Keratinocyte (primary cell): ENCODE data around the gene BABAM2. TPM values are rescaled to one million over a fixed set of nuclear protein-coding genes. Genes with fewer than 3 reads are reported as not detected.

Source experiments
- DNase-seq: peaks from one replicate; pipeline ENCODE4 v3.0.0-alpha.2; 2011; ENCODE audit warnings: low read depth, missing footprints, low spot score
- FAIRE-seq: peaks from 2 replicates; lab custom pipeline; 2011; peaks lifted over from hg19 to GRCh38; lab: Jason Lieb, UNC
- H2AFZ ChIP-seq: 2 replicates; pipeline ENCODE4 v1.6.0; 2012; ENCODE audit warnings: low read length, control low read depth, inconsistent platforms; ENCODE audit not compliant: control insufficient read depth
- H3K27ac ChIP-seq: 2 replicates; pipeline ENCODE4 v1.5.1; 2011; ENCODE audit warnings: low read length; ENCODE audit not compliant: control insufficient read depth, insufficient read depth
- H3K27me3 ChIP-seq: 3 replicates; pipeline ENCODE4 v1.6.0; 2011; ENCODE audit warnings: low read length; ENCODE audit not compliant: control insufficient read depth, insufficient read depth; ENCODE audit errors: extremely low read depth
- H3K36me3 ChIP-seq, 2 experiments: 2 replicates in 1 of 2; 3 replicates in 1 of 2; pipeline ENCODE4 v1.5.1; 2011; ENCODE audit warnings: low read length in 2 of 2, mild to moderate bottlenecking in 1 of 2; ENCODE audit not compliant: control insufficient read depth in 2 of 2, insufficient read depth in 2 of 2; ENCODE audit errors: extremely low read depth in 1 of 2
- H3K4me1 ChIP-seq: 3 replicates; pipeline ENCODE4 v1.5.1; 2011; ENCODE audit warnings: low read length; ENCODE audit not compliant: control insufficient read depth, insufficient read depth; ENCODE audit errors: extremely low read depth
- H3K4me2 ChIP-seq: 3 replicates; pipeline ENCODE4 v1.6.0; 2011; ENCODE audit warnings: low read depth, low read length; ENCODE audit not compliant: control insufficient read depth, insufficient read depth; ENCODE audit errors: extremely low read depth
- H3K4me3 ChIP-seq, 3 experiments: fragments of 200-600 bp in 1 of 3; sonication (generic) in 1 of 3; 2 replicates in 2 of 3; 3 replicates in 1 of 3; pipeline ENCODE4 v1.5.1; 2011 to 2016; ENCODE audit warnings: low read length in 3 of 3, mild to moderate bottlenecking in 3 of 3, control low read depth in 2 of 3, inconsistent platforms in 1 of 3, low read depth in 1 of 3, mixed read lengths in 1 of 3, mixed run types in 1 of 3, moderate library complexity in 1 of 3; ENCODE audit not compliant: control insufficient read depth in 2 of 3, insufficient read depth in 2 of 3; ENCODE audit errors: extremely low read depth in 1 of 3
- H3K79me2 ChIP-seq: 2 replicates; pipeline ENCODE4 v1.6.0; 2012; ENCODE audit warnings: low read length; ENCODE audit not compliant: control insufficient read depth, insufficient read depth
- H3K9ac ChIP-seq: 3 replicates; pipeline ENCODE4 v1.6.0; 2011; ENCODE audit warnings: low read length; ENCODE audit not compliant: control insufficient read depth, insufficient read depth; ENCODE audit errors: extremely low read depth
- H3K9me1 ChIP-seq: 3 replicates; pipeline ENCODE4 v1.6.0; 2011; ENCODE audit warnings: low read length; ENCODE audit not compliant: control insufficient read depth, insufficient read depth; ENCODE audit errors: extremely low read depth
- H3K9me3 ChIP-seq: 2 replicates; pipeline ENCODE4 v1.5.1; 2012; ENCODE audit warnings: low read depth, low read length; ENCODE audit not compliant: control insufficient read depth
- H4K20me1 ChIP-seq: 3 replicates; pipeline ENCODE4 v1.6.0; 2011; ENCODE audit warnings: low read length; ENCODE audit not compliant: control insufficient read depth, insufficient read depth; ENCODE audit errors: extremely low read depth
- EZH2 ChIP-seq: IDR thresholded peaks from one replicate; pipeline ENCODE4 v1.6.1; 2012; ENCODE audit warnings: inconsistent platforms, mild to moderate bottlenecking, low read length, moderate library complexity
- dilution Hi-C: fragments of 300-500 bp; cut with MboI; formaldehyde crosslinking; loops from one replicate; pipeline ENCODE4 v1.7.0; 2020; ENCODE audit warnings: low sequenced_read_pairs; ENCODE audit not compliant: extremely low pct_ligation_motif_present
- polyA plus RNA-seq, 5 experiments: library from polyadenylated mRNA; depleted of rRNA in 3 of 5; stranded (reverse) in 3 of 5; stranded (forward) in 1 of 5; unstranded in 1 of 5; fragments of >200 nt; gene quantifications; 1 replicate in 1 of 5; 2 replicates in 3 of 5; 3 replicates in 1 of 5; pipeline versions ENCODE4 v1.2.1 to v1.2.3, GENCODE V29; 2011 to 2012; ENCODE audit warnings: missing spikeins in 2 of 5, low read depth in 1 of 5, low replicate concordance in 1 of 5
- TF ChIP-seq, protein P1 (sequence below), 3 experiments: IDR thresholded peaks in 1 of 3; conservative IDR thresholded peaks in 1 of 3; optimal IDR thresholded peaks in 1 of 3; 2 replicates in 2 of 3; 3 replicates in 1 of 3; pipeline versions ENCODE3 to v1.5.1; 2011; ENCODE audit warnings: low read length in 3 of 3, mild to moderate bottlenecking in 3 of 3, moderate library complexity in 2 of 3, control low read depth in 1 of 3, inconsistent platforms in 1 of 3; ENCODE audit not compliant: insufficient read depth in 2 of 3; ENCODE audit errors: extremely low read depth in 1 of 3

Gene BABAM2
- polyA plus RNA-seq, 1 donor (not counting 4 experiments of a cell fraction or from before 2014, with no cell fraction given), result 29.8 TPM

DNA sequence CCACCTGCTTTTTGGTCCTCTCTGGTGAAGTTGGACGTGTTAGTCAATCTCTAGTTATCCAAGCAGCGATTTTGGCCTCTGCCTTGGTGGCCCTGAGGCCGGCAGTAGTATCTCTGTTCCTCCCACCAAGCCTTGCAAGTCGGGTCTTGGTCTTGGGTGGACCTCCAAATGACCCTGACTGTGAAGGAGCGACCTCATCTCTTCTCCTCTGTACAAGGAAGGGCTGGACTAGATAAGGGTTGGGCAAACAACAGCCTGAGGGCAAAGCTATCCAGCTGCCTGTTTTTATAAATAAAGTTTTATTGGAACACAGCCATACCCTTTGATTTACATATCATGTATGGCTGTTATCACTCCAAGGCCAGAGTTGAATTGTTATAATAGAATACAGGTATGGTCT lies 427.5 kb downstream of the BABAM2 start:
- dilution Hi-C loops, result no loop called here
- no peaks in the 10 kb centered on the region for H3K4me1 ChIP-seq
- no peak for DNase-seq

DNA sequence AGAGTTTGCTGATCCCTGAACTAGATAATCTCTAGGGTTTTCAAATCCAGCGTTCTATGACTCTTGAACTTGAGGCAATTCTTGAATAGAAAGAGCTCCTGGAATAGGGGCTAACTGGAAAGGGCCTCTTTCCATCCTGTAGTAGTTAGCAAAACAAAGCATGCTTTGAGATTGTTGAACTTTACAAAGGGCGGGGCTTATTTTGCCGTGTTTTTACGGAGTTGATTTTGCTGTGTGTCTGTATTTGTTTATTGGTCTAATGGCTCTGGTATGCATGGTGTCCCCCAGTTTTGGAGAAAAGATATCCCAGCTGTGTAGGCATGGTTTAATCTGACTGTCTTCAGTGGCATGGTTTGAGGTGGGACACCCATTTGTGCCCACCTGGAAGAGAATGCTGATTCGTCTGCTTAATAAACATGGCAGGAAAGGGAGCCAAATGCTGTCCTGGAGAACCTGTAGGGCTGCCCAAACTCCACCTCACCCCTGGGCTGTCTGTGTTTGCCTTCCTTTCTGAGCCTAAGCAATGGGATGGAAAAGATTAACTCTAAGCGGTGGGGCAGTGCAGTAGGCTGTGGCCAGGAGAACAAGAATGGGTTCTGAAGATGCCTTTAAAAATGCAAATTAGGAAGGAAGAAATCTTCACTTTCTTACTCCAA lies 428.1 kb downstream of the BABAM2 start:
- H3K4me3 ChIP-seq, result no peak overlapping the region
- no peaks in the 10 kb centered on the region for H3K36me3 ChIP-seq
- no peaks in the 10 kb centered on the region for H4K20me1 ChIP-seq
- H3K4me1 ChIP-seq, result no peaks in the 10 kb centered on the region
- FAIRE-seq (no peak), DNase-seq (no peak)
- H3K4me2 ChIP-seq, result no peak overlapping the region
- dilution Hi-C loops, result no loop called here
- H3K9ac ChIP-seq, result no peak overlapping the region
- TF ChIP-seq, protein P1, sequence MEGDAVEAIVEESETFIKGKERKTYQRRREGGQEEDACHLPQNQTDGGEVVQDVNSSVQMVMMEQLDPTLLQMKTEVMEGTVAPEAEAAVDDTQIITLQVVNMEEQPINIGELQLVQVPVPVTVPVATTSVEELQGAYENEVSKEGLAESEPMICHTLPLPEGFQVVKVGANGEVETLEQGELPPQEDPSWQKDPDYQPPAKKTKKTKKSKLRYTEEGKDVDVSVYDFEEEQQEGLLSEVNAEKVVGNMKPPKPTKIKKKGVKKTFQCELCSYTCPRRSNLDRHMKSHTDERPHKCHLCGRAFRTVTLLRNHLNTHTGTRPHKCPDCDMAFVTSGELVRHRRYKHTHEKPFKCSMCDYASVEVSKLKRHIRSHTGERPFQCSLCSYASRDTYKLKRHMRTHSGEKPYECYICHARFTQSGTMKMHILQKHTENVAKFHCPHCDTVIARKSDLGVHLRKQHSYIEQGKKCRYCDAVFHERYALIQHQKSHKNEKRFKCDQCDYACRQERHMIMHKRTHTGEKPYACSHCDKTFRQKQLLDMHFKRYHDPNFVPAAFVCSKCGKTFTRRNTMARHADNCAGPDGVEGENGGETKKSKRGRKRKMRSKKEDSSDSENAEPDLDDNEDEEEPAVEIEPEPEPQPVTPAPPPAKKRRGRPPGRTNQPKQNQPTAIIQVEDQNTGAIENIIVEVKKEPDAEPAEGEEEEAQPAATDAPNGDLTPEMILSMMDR (optimal IDR thresholded peaks at IDR 0.05 in 1 of 3, IDR thresholded peaks at IDR 0.05 in 1 of 3, conservative IDR thresholded peaks at IDR 0.05 in 1 of 3; ENCODE audit: extremely low read depth in 1 of 3, insufficient read depth in 2 of 3, low read length in 3 of 3), result no peak
- no peak for TF ChIP-seq EZH2
- no peaks in the 10 kb centered on the region for H3K9me3 ChIP-seq
- H3K27me3 ChIP-seq, result no peaks in the 10 kb centered on the region
- H3K79me2 ChIP-seq, result no peaks in the 10 kb centered on the region
- no peaks in the 10 kb centered on the region for H3K9me1 ChIP-seq
- no peak overlapping the region for H2AFZ ChIP-seq
- H3K27ac ChIP-seq, result no peak overlapping the region

More for the DNA sequence above, 427.5 kb downstream of the BABAM2 start:
- Histone ChIP-seq H3K27me3 (no peaks in the 10 kb centered on the region), H4K20me1 (no peaks in the 10 kb centered on the region), H3K36me3 (no peaks in the 10 kb centered on the region), H3K4me3 (no peak overlapping the region), H3K9me1 (no peaks in the 10 kb centered on the region), H3K9me3 (no peaks in the 10 kb centered on the region), H3K27ac (no peak overlapping the region), H3K9ac (no peak overlapping the region), H2AFZ (no peak overlapping the region), H3K79me2 (no peaks in the 10 kb centered on the region), H3K4me2 (no peak overlapping the region)
- TF ChIP-seq, protein P1 (optimal IDR thresholded peaks at IDR 0.05 in 1 of 3, IDR thresholded peaks at IDR 0.05 in 1 of 3, conservative IDR thresholded peaks at IDR 0.05 in 1 of 3; ENCODE audit: extremely low read depth in 1 of 3, insufficient read depth in 2 of 3, low read length in 3 of 3), result no peak
- no peak for TF ChIP-seq EZH2
- no peak for FAIRE-seq
